DMS 273 (cell line): ENCODE results near the gene ZBTB6.

Experiments used
- DNase-seq: peaks from one replicate; lab custom pipeline; 2025; ENCODE audit not compliant: unreplicated experiment; lab: John Stamatoyannopoulos, UW

ZBTB6 gene

GRCh38 chr9:122912964-122913673, at the start of gene ZBTB6:
Gene ZBTB6 (minus strand): TSS chr9:122913323. CDS start chr9:122912072, 1,251 bp downstream.
- peak; percentile 90 for DNase-seq

GRCh38 chr9:122961139-122961538, 48.0 kb upstream of the ZBTB6 start:
- DNase-seq, result no peak

- DNase-seq, result no peak
These were observed 42.8 kb upstream of the ZBTB6 start for GRCh38 chr9:122955961-122956360.

- no peak for DNase-seq
These were observed 41.1 kb upstream of the ZBTB6 start for GRCh38 chr9:122954253-122954691.

- DNase-seq, result no peak
These were observed 37.9 kb upstream of the ZBTB6 start for GRCh38 chr9:122951056-122951455.

- DNase-seq, result no peak
These were observed 37.1 kb upstream of the ZBTB6 start for GRCh38 chr9:122950263-122950662.

- no peak for DNase-seq
These were observed 36.6 kb upstream of the ZBTB6 start for GRCh38 chr9:122949696-122950095.

- no peak for DNase-seq
These were observed 35.2 kb upstream of the ZBTB6 start for GRCh38 chr9:122948313-122948712.

- DNase-seq, result no peak
These were observed 33.4 kb upstream of the ZBTB6 start for GRCh38 chr9:122946461-122947005.

GRCh38 chr9:122944960-122945888, 32.1 kb upstream of the ZBTB6 start:
- DNase-seq, result no peak

GRCh38 chr9:122941582-122942234, 28.6 kb upstream of the ZBTB6 start:
- peak; percentile 42 for DNase-seq

- DNase-seq, result peak; percentile 99
These were observed 27.8 kb upstream of the ZBTB6 start, which contains the start of gene RABGAP1 for GRCh38 chr9:122940749-122941581. Gene RABGAP1 (plus strand): TSS chr9:122941020. CDS start chr9:122957060, 16,040 bp downstream.

- DNase-seq, result no peak
These were observed 27.3 kb upstream of the ZBTB6 start for GRCh38 chr9:122940454-122940748.

- DNase-seq, result no peak
These were observed 26.5 kb upstream of the ZBTB6 start for GRCh38 chr9:122939601-122940000.

GRCh38 chr9:122936883-122937282, 23.8 kb upstream of the ZBTB6 start:
- DNase-seq, result no peak

- DNase-seq, result no peak
These were observed 23.3 kb upstream of the ZBTB6 start for GRCh38 chr9:122936464-122936863.

- peak; percentile 97 for DNase-seq
These were observed 18.4 kb upstream of the ZBTB6 start, which contains the start of gene ZBTB26 for GRCh38 chr9:122931226-122932121. Gene ZBTB26 (minus strand): TSS chr9:122931512. CDS start chr9:122919934, 11,578 bp downstream.

GRCh38 chr9:122930541-122931225, 17.6 kb upstream of the ZBTB6 start:
- peak; percentile 17 for DNase-seq
